HG03565 (cell line): ENCODE measurements around the gene CHML.

Source experiments
- ATAC-seq: cut with Tn5 transposase; IDR thresholded peaks from one replicate; pipeline ENCODE4 v1.9.1; 2021; ENCODE audit warnings: mild to moderate bottlenecking, moderate library complexity; ENCODE audit not compliant: unreplicated experiment

The CHML gene

GRCh38 chr1:241592273-241592958, 47.8 kb downstream of the CHML start:
- ATAC-seq = peak; percentile 78

- no peak for ATAC-seq
Observed at GRCh38 chr1:241591736-241592135, 48.4 kb downstream of the CHML start.

- ATAC-seq = no peak
Observed at GRCh38 chr1:241591317-241591716, 48.9 kb downstream of the CHML start.

GRCh38 chr1:241590719-241591118, 49.5 kb downstream of the CHML start:
- no peak for ATAC-seq
